ENCODE measurements around the gene TOP1.

DNA sequence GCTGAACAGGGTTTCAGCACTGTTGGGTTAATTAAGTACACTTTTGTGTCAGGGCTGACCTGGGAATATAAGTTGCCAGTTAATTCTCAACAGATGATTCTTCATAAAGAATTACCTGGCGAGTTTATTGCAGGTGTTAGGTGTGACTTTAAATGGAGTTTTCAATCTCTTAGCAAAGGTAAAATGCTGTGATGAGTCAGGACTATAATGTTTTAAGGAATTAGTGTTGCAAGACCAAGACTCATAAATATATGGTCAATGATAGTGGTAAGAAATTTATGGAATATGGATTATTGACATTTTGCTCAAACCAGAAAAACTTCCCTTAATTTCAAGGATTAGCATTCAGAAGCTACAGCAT is 58.7 kb downstream of the TOP1 start:
- TF ChIP-seq, protein P1, sequence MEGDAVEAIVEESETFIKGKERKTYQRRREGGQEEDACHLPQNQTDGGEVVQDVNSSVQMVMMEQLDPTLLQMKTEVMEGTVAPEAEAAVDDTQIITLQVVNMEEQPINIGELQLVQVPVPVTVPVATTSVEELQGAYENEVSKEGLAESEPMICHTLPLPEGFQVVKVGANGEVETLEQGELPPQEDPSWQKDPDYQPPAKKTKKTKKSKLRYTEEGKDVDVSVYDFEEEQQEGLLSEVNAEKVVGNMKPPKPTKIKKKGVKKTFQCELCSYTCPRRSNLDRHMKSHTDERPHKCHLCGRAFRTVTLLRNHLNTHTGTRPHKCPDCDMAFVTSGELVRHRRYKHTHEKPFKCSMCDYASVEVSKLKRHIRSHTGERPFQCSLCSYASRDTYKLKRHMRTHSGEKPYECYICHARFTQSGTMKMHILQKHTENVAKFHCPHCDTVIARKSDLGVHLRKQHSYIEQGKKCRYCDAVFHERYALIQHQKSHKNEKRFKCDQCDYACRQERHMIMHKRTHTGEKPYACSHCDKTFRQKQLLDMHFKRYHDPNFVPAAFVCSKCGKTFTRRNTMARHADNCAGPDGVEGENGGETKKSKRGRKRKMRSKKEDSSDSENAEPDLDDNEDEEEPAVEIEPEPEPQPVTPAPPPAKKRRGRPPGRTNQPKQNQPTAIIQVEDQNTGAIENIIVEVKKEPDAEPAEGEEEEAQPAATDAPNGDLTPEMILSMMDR (IDR thresholded peaks at IDR 0.05; ENCODE audit: low read length) = no peak
- TF ChIP-seq EZH2 (optimal IDR thresholded peaks at IDR 0.05; ENCODE audit: low read depth, low read length) (no peak), EZH2phosphoT487 (IDR thresholded peaks at IDR 0.05; ENCODE audit: low read length) (no peak)
